ENCODE measurements around the gene HOXD8. TPM values are rescaled to one million over a fixed set of nuclear protein-coding genes. Genes with fewer than 3 reads are reported as not detected.

HOXD8 gene
- total RNA-seq, 1 experiment from 2014 or later: 1.9 TPM

GRCh38 chr2:176124110-176124946, 5.2 kb upstream of the HOXD8 start:
- CTCF ChIA-PET: interaction anchor here (0.6 kb wide), 1 partner anchor 394 kb away, joined by 3 read pairs; no protein-coding TSS in a partner anchor
- Histone ChIP-seq H3K9ac (ENCODE audit: low read length) (no peak overlapping the region), H3K79me2 (ENCODE audit: low read length) (no peaks in the 10 kb centered on the region), H3K36me3 (ENCODE audit: low read depth, low read length) (no peaks in the 10 kb centered on the region; the same call in 1 of the 2 replicates), H3K27me3 (ENCODE audit: low read length) (no peaks in the 10 kb centered on the region), H3K9me2 (replicated peaks; ENCODE audit: low read length) (no peaks in the 10 kb centered on the region), H3F3A (ENCODE audit: low read length, unreplicated experiment) (no peaks in the 10 kb centered on the region), H2AFZ (ENCODE audit: low read length) (no peak overlapping the region), H3K4me1 (ENCODE audit: insufficient read depth, low read length) (no peaks in the 10 kb centered on the region), H3K4me3 (ENCODE audit: low read length) (no peak overlapping the region), H3K9me3 (ENCODE audit: low read length) (no peaks in the 10 kb centered on the region), H4K20me1 (ENCODE audit: low read length) (no peaks in the 10 kb centered on the region), H3K4me2 (ENCODE audit: low read length) (no peak overlapping the region), H3K27ac (ENCODE audit: low read length) (no peak overlapping the region)
- DNase-seq: no peak
- TF ChIP-seq CTCF (conservative IDR thresholded peaks at IDR 0.05; ENCODE audit: low read depth, low read length): no peak
- TF ChIP-seq EZH2phosphoT487 (IDR thresholded peaks at IDR 0.05; ENCODE audit: borderline replicate concordance, low read length): no peak
- no peak for TF ChIP-seq EZH2 (IDR thresholded peaks at IDR 0.05; ENCODE audit: low read length, unreplicated experiment)
- no peak for ATAC-seq
- no TSS peak for BruUV-seq (replicated peaks)
- POLR2A ChIA-PET (ENCODE audit: unreplicated experiment): no interaction called here
- intact Hi-C loops (cut with micrococcal nuclease): no loop called here

- Histone ChIP-seq H3K36me3 (ENCODE audit: low read depth, low read length) (no peaks in the 10 kb centered on the region; the same call in 1 of the 2 replicates), H4K20me1 (ENCODE audit: low read length) (no peaks in the 10 kb centered on the region), H3K4me3 (ENCODE audit: low read length) (no peak overlapping the region), H3K4me2 (ENCODE audit: low read length) (no peak overlapping the region), H3K79me2 (ENCODE audit: low read length) (no peaks in the 10 kb centered on the region), H3K9me3 (ENCODE audit: low read length) (no peaks in the 10 kb centered on the region), H3K4me1 (ENCODE audit: insufficient read depth, low read length) (no peaks in the 10 kb centered on the region), H3F3A (ENCODE audit: low read length, unreplicated experiment) (no peaks in the 10 kb centered on the region), H3K9ac (ENCODE audit: low read length) (no peak overlapping the region), H3K27ac (ENCODE audit: low read length) (no peak overlapping the region), H3K27me3 (ENCODE audit: low read length) (no peaks in the 10 kb centered on the region), H2AFZ (ENCODE audit: low read length) (no peak overlapping the region), H3K9me2 (replicated peaks; ENCODE audit: low read length) (no peaks in the 10 kb centered on the region)
- TF ChIP-seq EZH2phosphoT487 (IDR thresholded peaks at IDR 0.05; ENCODE audit: borderline replicate concordance, low read length): no peak
- no peak for TF ChIP-seq CTCF (conservative IDR thresholded peaks at IDR 0.05; ENCODE audit: low read depth, low read length)
- no peak for TF ChIP-seq EZH2 (IDR thresholded peaks at IDR 0.05; ENCODE audit: low read length, unreplicated experiment)
- DNase-seq (no peak), ATAC-seq (no peak)
- intact Hi-C loops (cut with micrococcal nuclease): no loop called here
- ChIA-PET CTCF (interaction anchor here (0.5 to 0.6 kb wide), 2 partner anchors 395 to 527 kb away, joined by 3 read pairs; no protein-coding TSS in a partner anchor), POLR2A (ENCODE audit: unreplicated experiment) (no interaction called here)
- BruUV-seq (replicated peaks): no TSS peak
Observed at GRCh38 chr2:176124947-176125771, 4.3 kb upstream of the HOXD8 start.
